ENCODE results near the gene SERINC4. TPM values are rescaled to one million over a fixed set of nuclear protein-coding genes. Genes with fewer than 3 reads are reported as not detected.

The SERINC4 gene
- total and polyA plus RNA-seq, 2 donors (not counting 3 experiments of a cell fraction or from before 2014, with no cell fraction given), result not detected

GRCh38 chr15:43789409-43789808 is 10.6 kb downstream of the SERINC4 start:
- POLR2A ChIA-PET, result no interaction called here

More at GRCh38 chr15:43789409-43789808, 10.6 kb downstream of the SERINC4 start:
- TF ChIP-seq MAX (IDR thresholded peaks at IDR 0.05; ENCODE audit: insufficient read depth, insufficient read length) (no peak), FOS (IDR thresholded peaks at IDR 0.05; ENCODE audit: borderline replicate concordance, insufficient read depth, low read length) (no peak), EZH2 (IDR thresholded peaks at IDR 0.05; ENCODE audit: borderline replicate concordance, low read depth, low read length, severe bottlenecking) (no peak), POLR2AphosphoS5 (IDR thresholded peaks at IDR 0.05; ENCODE audit: insufficient read depth, low read depth, low read length) (no peak), CTCF (IDR thresholded peaks at IDR 0.05; ENCODE audit: extremely low read depth in 1 of 2, insufficient read depth in 1 of 2, low read depth in 1 of 2, low read length in 2 of 2) (no peak), GATA2 (IDR thresholded peaks at IDR 0.05; ENCODE audit: insufficient read depth, insufficient read length, low read depth, low read length) (no peak), MYC (IDR thresholded peaks at IDR 0.05; ENCODE audit: low read depth, low read length) (no peak), POLR2A (IDR thresholded peaks at IDR 0.05; ENCODE audit: low read depth, low read length) (no peak), JUN (IDR thresholded peaks at IDR 0.05; ENCODE audit: borderline replicate concordance, insufficient read depth, insufficient read length, low read depth) (no peak)
- no peak overlapping the region for H3K4me3 ChIP-seq (replicated peaks in 1 of 3; ENCODE audit: insufficient read depth in 1 of 3, low read depth in 1 of 3, low read length in 3 of 3)
- no peaks in the 10 kb centered on the region for H3K9me3 ChIP-seq (replicated peaks; ENCODE audit: control insufficient read depth, insufficient read depth, low read length)
- H3K27ac ChIP-seq (ENCODE audit: insufficient read depth, low read depth, low read length), result no peak overlapping the region
- peaks cover 22% of the 10 kb centered on the region for H3K79me2 ChIP-seq (ENCODE audit: control insufficient read depth, insufficient read depth, low read length)
- H3K4me2 ChIP-seq (ENCODE audit: insufficient read depth, low read length), result no peak overlapping the region
- H3K4me1 ChIP-seq (ENCODE audit: control insufficient read depth, extremely low read depth, insufficient read depth, low read length), result peaks cover 19% of the 10 kb centered on the region
- no peaks in the 10 kb centered on the region for H4K20me1 ChIP-seq (replicated peaks; ENCODE audit: control insufficient read depth, extremely low read depth, insufficient read depth, low read length)
- dilution Hi-C loops (cut with MboI; ENCODE audit: extremely low pct_ligation_motif_present, low sequenced_read_pairs), result no loop called here
- H3K36me3 ChIP-seq (ENCODE audit: control insufficient read depth in 2 of 2, extremely low read depth in 1 of 2, insufficient read depth in 2 of 2, low read length in 2 of 2), result peaks cover 6 to 8% of the 10 kb centered on the region in 2 experiments
- no peak overlapping the region for H3K9ac ChIP-seq (replicated peaks; ENCODE audit: extremely low read depth, insufficient read depth, low read length)
- no peaks in the 10 kb centered on the region for H3K9me1 ChIP-seq (replicated peaks; ENCODE audit: control insufficient read depth, extremely low read depth, insufficient read depth, low read length)
- CTCF ChIA-PET, result interaction anchor here (2.6 kb wide), 1 partner anchor 12 kb away, joined by 24 read pairs; the partner anchor contains the start of gene ELL3
- no peaks in the 10 kb centered on the region for H3K27me3 ChIP-seq (ENCODE audit: control insufficient read depth in 2 of 2, insufficient read depth in 2 of 2, low read length in 2 of 2)
- DNase-seq (ENCODE audit: low read depth, low spot score) (no peak), FAIRE-seq (no peak)
- intact Hi-C loops (cut with micrococcal nuclease), result no loop called here
- H2AFZ ChIP-seq (ENCODE audit: low read depth, low read length), result no peak overlapping the region
- BruUV-seq (replicated peaks), result no TSS peak

Measured in endothelial cell of umbilical vein (primary cell).